Measurements from ENCODE around the gene MORF4L2. TPM values are rescaled to one million over a fixed set of nuclear protein-coding genes. Genes with fewer than 3 reads are reported as not detected.

Gene MORF4L2
- total RNA-seq, 6 experiments from 2014 or later: 529 to 650 (median 569) TPM

DNA sequence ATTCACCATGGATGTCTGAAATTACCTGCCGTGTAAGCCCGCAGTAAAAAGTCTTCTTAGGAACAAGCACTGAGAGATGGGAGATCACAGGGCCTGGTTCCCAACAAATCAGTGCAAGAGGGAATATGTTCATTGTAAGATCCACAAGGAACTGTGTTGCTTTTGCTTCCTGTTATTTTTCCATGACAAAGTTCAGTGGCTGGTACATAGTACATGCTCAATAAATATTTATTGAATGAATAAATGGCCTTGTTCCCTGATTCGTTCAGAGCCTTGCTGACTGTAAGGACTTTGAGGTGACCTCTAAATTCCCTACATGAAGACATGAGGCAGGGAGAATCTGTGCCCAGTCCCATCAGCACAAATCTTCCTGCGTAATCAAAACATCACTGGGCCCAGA, 31.6 kb upstream of the MORF4L2 start:
- no peaks in the 10 kb centered on the region for H3K27me3 Mint-ChIP-seq (ENCODE audit: insufficient read depth)
- TF ChIP-seq, protein P1, sequence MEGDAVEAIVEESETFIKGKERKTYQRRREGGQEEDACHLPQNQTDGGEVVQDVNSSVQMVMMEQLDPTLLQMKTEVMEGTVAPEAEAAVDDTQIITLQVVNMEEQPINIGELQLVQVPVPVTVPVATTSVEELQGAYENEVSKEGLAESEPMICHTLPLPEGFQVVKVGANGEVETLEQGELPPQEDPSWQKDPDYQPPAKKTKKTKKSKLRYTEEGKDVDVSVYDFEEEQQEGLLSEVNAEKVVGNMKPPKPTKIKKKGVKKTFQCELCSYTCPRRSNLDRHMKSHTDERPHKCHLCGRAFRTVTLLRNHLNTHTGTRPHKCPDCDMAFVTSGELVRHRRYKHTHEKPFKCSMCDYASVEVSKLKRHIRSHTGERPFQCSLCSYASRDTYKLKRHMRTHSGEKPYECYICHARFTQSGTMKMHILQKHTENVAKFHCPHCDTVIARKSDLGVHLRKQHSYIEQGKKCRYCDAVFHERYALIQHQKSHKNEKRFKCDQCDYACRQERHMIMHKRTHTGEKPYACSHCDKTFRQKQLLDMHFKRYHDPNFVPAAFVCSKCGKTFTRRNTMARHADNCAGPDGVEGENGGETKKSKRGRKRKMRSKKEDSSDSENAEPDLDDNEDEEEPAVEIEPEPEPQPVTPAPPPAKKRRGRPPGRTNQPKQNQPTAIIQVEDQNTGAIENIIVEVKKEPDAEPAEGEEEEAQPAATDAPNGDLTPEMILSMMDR (IDR thresholded peaks at IDR 0.05): no peak
- H3K27ac Mint-ChIP-seq: no peak overlapping the region
- H3K9me3 Mint-ChIP-seq: no peaks in the 10 kb centered on the region
- no peaks in the 10 kb centered on the region for H3K36me3 Mint-ChIP-seq (ENCODE audit: low read depth)
- DNase-seq: no peak
- peaks cover 30% of the 10 kb centered on the region for H3K4me1 Mint-ChIP-seq (ENCODE audit: low read depth)
- no peak overlapping the region for H3K4me3 Mint-ChIP-seq

DNA sequence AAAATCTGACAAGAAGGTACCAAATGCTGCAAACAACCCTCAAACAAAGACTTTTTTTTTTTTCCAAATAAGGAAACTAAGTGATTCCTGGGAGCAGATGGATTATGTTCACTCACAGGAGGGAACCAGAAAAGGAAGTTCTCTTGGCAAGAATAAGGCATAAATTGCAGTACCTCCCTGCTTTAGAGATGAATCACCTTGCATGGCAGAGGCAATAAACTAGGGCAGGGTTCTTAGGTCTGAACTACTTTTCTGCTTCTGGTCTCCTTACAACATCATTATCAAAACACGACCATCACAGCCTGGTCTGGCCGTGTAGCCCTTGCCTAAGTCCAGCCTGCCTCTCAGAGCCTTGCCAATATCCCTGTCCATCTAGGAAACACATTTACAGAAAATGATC, 30.5 kb upstream of the MORF4L2 start:
- peak overlapping the region; percentile 64; the same call in 1 of the 2 replicates for H3K27ac Mint-ChIP-seq
- H3K4me3 Mint-ChIP-seq: no peak overlapping the region
- TF ChIP-seq, protein P1 (IDR thresholded peaks at IDR 0.05): no peak
- peak; percentile 60 for DNase-seq
- no peaks in the 10 kb centered on the region for H3K36me3 Mint-ChIP-seq (ENCODE audit: low read depth)
- H3K9me3 Mint-ChIP-seq: no peaks in the 10 kb centered on the region
- H3K4me1 Mint-ChIP-seq (ENCODE audit: low read depth): peaks cover 22% of the 10 kb centered on the region
- H3K27me3 Mint-ChIP-seq (ENCODE audit: insufficient read depth): no peaks in the 10 kb centered on the region

DNA sequence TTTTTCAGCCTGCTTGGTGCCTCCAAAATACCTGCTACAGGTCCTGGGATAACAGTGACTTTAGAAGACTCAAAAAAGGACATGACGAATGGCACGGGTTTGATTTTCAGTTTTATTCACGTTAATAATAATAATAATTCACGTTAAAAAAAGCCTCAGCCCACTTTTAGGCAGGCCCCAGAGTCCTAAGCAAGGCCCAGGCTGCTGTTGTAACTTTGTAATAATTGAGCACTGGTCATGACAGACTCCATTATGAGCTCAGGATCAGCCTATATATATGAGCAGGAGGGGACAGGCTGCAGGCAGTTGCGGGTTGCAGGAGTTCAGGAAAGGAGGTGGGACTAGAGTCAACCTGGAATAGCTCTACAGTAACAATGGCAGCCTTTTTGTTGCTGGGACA, 24.1 kb upstream of the MORF4L2 start, which contains the start of gene TMEM31:
Gene TMEM31, plus strand, starts transcription at position 301 of the 400 bp plus-strand sequence. CDS start 1,350 bp downstream, outside the sequence.
- peaks cover 5% of the 10 kb centered on the region; the same call in 1 of the 2 replicates for H3K4me1 Mint-ChIP-seq (ENCODE audit: low read depth)
- H3K27me3 Mint-ChIP-seq (ENCODE audit: insufficient read depth): no peaks in the 10 kb centered on the region; the same call in 1 of the 2 replicates
- no peak within 1 kb of the TSS for H3K4me3 Mint-ChIP-seq
- DNase-seq: no peak
- H3K9me3 Mint-ChIP-seq: no peaks in the 10 kb centered on the region
- H3K36me3 Mint-ChIP-seq (ENCODE audit: low read depth): no peaks in the 10 kb centered on the region
- TF ChIP-seq, protein P1 (IDR thresholded peaks at IDR 0.05): no peak
- H3K27ac Mint-ChIP-seq: no peak within 1 kb of the TSS

DNA sequence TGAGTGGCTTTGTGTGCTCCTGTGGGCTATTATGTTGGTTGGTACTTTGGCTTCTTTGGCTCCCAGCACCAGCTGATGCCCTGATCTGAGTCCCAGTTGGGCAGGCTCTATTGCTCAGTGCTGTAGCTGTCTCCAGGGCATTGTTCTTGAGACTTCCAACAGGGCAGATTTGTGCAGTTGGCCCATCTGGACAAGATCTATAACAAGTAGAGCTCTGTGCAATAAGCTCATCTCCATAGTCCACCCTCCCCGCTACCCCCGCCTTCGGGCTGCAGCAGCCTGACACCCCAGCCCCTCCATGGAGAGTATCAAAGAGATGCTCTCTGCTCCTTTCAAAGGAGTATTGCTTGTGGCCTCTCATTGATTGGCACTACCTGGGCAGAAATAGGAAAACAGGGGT, 18.4 kb upstream of the MORF4L2 start:
- TF ChIP-seq, protein P1 (IDR thresholded peaks at IDR 0.05): no peak

DNA sequence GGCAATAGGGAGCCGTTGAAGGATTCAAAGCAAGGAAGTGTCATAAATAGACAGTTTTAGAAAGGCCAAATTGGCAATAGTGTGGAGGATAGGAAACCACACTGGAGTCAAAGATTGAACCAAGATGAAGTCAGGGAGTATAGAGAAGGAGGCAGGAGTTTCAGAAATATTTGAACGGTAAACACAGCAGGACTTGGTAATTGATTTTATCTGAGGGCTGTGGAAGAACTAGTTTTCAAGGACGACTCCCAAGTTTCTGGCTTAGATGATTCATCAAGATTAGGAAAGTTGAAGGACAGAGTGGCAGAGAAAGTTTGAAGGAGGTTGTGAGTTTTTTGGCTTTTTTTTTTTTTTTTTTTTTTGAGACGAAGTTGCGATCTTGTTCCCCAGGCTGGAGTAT, 12.7 kb upstream of the MORF4L2 start:
- H3K36me3 Mint-ChIP-seq (ENCODE audit: low read depth): peaks cover 4% of the 10 kb centered on the region
- H3K4me1 Mint-ChIP-seq (ENCODE audit: low read depth): no peaks in the 10 kb centered on the region
- DNase-seq: no peak
- no peaks in the 10 kb centered on the region; the same call in none of the 2 replicates for H3K27me3 Mint-ChIP-seq (ENCODE audit: insufficient read depth)
- H3K9me3 Mint-ChIP-seq: no peaks in the 10 kb centered on the region
- TF ChIP-seq, protein P1 (IDR thresholded peaks at IDR 0.05): no peak
- no peak overlapping the region for H3K27ac Mint-ChIP-seq
- H3K4me3 Mint-ChIP-seq: no peak overlapping the region

More for the DNA sequence above, 18.4 kb upstream of the MORF4L2 start:
- H3K27me3 Mint-ChIP-seq (ENCODE audit: insufficient read depth): peaks cover 4% of the 10 kb centered on the region
- no peaks in the 10 kb centered on the region for H3K9me3 Mint-ChIP-seq
- H3K36me3 Mint-ChIP-seq (ENCODE audit: low read depth): no peaks in the 10 kb centered on the region
- H3K4me1 Mint-ChIP-seq (ENCODE audit: low read depth): no peaks in the 10 kb centered on the region
- no peak overlapping the region for H3K27ac Mint-ChIP-seq
- DNase-seq: no peak
- no peak overlapping the region for H3K4me3 Mint-ChIP-seq
